OCI-LY1 (cell line): Measurements from ENCODE around the gene CACUL1.
"Not testable (repeated sequence)": the region's sequence is repeated elsewhere in the genome, so short reads cannot be mapped to it uniquely, and the experiment has no call there.

Experiments used
- H2AFZ ChIP-seq: fragments of 200-600 bp; sonication (generic), shearing (Covaris generic); 2 replicates; pipeline ENCODE4 v1.6.0; 2014; ENCODE audit warnings: antibody characterized with exemption, mild to moderate bottlenecking, low read length
- H3F3A ChIP-seq: fragments of 200-600 bp; sonication (generic), shearing (Covaris generic); 2 replicates; pipeline ENCODE4 v1.6.0; 2014; ENCODE audit warnings: mild to moderate bottlenecking, antibody characterized with exemption, low read length, moderate library complexity; ENCODE audit not compliant: insufficient read depth
- H3K27ac ChIP-seq: fragments of 200-600 bp; sonication (generic); 2 replicates; pipeline ENCODE4 v1.5.1; 2014; ENCODE audit warnings: low read length, mixed run types, mild to moderate bottlenecking, low read depth; ENCODE audit not compliant: poor library complexity, severe bottlenecking
- H3K27me3 ChIP-seq: fragments of 200-600 bp; sonication (generic); 2 replicates; pipeline ENCODE4 v1.6.0; 2014; ENCODE audit warnings: antibody characterized with exemption, mild to moderate bottlenecking, low read length, moderate library complexity; ENCODE audit not compliant: insufficient read depth
- H3K36me3 ChIP-seq: fragments of 200-600 bp; sonication (generic); 2 replicates; pipeline ENCODE4 v1.6.1; 2014; ENCODE audit warnings: mild to moderate bottlenecking, antibody characterized with exemption, low read length, moderate library complexity, mixed read lengths; ENCODE audit not compliant: insufficient read depth
- H3K4me1 ChIP-seq: fragments of 200-600 bp; sonication (generic); 2 replicates; pipeline ENCODE4 v1.5.1; 2014; ENCODE audit warnings: mild to moderate bottlenecking, low read length, moderate library complexity; ENCODE audit not compliant: insufficient read depth, severe bottlenecking
- H3K4me2 ChIP-seq: fragments of 200-600 bp; sonication (generic), shearing (Covaris generic); 2 replicates; pipeline ENCODE4 v1.6.1; 2014; ENCODE audit warnings: low read length
- H3K4me3 ChIP-seq: fragments of 200-600 bp; sonication (generic); 2 replicates; pipeline ENCODE4 v1.5.1; 2014; ENCODE audit warnings: low read length, low read depth, mild to moderate bottlenecking, mixed read lengths; ENCODE audit not compliant: poor library complexity, severe bottlenecking
- H3K79me2 ChIP-seq: fragments of 200-600 bp; shearing (Covaris generic); 2 replicates; pipeline ENCODE4 v1.6.1; 2016; ENCODE audit warnings: mixed run types, low read length, mixed read lengths; ENCODE audit not compliant: insufficient read depth
- H3K9ac ChIP-seq: fragments of 200-600 bp; sonication (generic), shearing (Covaris generic); 2 replicates; pipeline ENCODE4 v1.6.1; 2014; ENCODE audit warnings: mild to moderate bottlenecking, low read length, mixed read lengths
- H3K9me2 ChIP-seq: fragments of 200-600 bp; sonication (generic), shearing (Covaris generic); 2 replicates; pipeline ENCODE4 v1.6.1; 2014; ENCODE audit warnings: low read depth, mild to moderate bottlenecking, low read length, mixed read lengths
- H3K9me3 ChIP-seq: fragments of 200-600 bp; shearing (Covaris generic); 2 replicates; pipeline ENCODE4 v1.6.1; 2014; ENCODE audit warnings: low read length, mixed read lengths
- H4K20me1 ChIP-seq: fragments of 200-600 bp; sonication (generic), shearing (Covaris generic); 2 replicates; pipeline ENCODE4 v1.6.0; 2016; ENCODE audit warnings: mild to moderate bottlenecking, low read length; ENCODE audit not compliant: insufficient read depth
- CTCF ChIP-seq: fragments of 200-600 bp; sonication (generic), shearing (Covaris generic); IDR thresholded peaks from 2 replicates; pipeline ENCODE4 v1.5.1; 2017; ENCODE audit warnings: mild to moderate bottlenecking, antibody characterized with exemption, low read length, moderate library complexity, mixed read lengths
- EZH2 ChIP-seq: fragments of 200-600 bp; sonication (generic), shearing (Covaris generic); IDR thresholded peaks from 2 replicates; pipeline ENCODE4 v1.8.0; 2017; ENCODE audit warnings: borderline replicate concordance, mixed run types, mild to moderate bottlenecking, antibody characterized with exemption, low read length, moderate library complexity, mixed read lengths

CACUL1 gene

GRCh38 chr10:118785551-118785950 lies 30.8 kb upstream of the CACUL1 start:
- Histone ChIP-seq H3K36me3 (no peaks in the 10 kb centered on the region), H3K4me3 (no peak overlapping the region), H3K4me1 (no peaks in the 10 kb centered on the region), H2AFZ (no peak overlapping the region), H3K79me2 (no peaks in the 10 kb centered on the region), H3K4me2 (no peak overlapping the region), H4K20me1 (no peaks in the 10 kb centered on the region), H3K9me2 (no peaks in the 10 kb centered on the region), H3K27me3 (no peaks in the 10 kb centered on the region; the same call in 1 of the 2 replicates), H3K9me3 (no peaks in the 10 kb centered on the region), H3F3A (no peaks in the 10 kb centered on the region), H3K9ac (no peak overlapping the region), H3K27ac (no peak overlapping the region)
- TF ChIP-seq CTCF (no peak), EZH2 (no peak)

GRCh38 chr10:118783776-118784545 lies 29.2 kb upstream of the CACUL1 start:
- Histone ChIP-seq H3K79me2 (no peaks in the 10 kb centered on the region), H3K4me3 (no peak overlapping the region), H3K4me1 (no peaks in the 10 kb centered on the region), H3K27ac (no peak overlapping the region), H3K4me2 (no peak overlapping the region), H3K27me3 (no peaks in the 10 kb centered on the region; the same call in 1 of the 2 replicates), H2AFZ (no peak overlapping the region), H3F3A (no peaks in the 10 kb centered on the region), H3K9me2 (no peaks in the 10 kb centered on the region), H4K20me1 (no peaks in the 10 kb centered on the region), H3K9ac (no peak overlapping the region), H3K36me3 (no peaks in the 10 kb centered on the region), H3K9me3 (no peaks in the 10 kb centered on the region)
- TF ChIP-seq CTCF: no peak
- TF ChIP-seq EZH2: no peak

GRCh38 chr10:118782916-118783465 lies 28.2 kb upstream of the CACUL1 start:
- not testable (repeated sequence) for H3K36me3 ChIP-seq, H3K27me3 ChIP-seq, H3F3A ChIP-seq, H3K4me2 ChIP-seq, H3K4me1 ChIP-seq, H2AFZ ChIP-seq, H3K9me3 ChIP-seq, H4K20me1 ChIP-seq, H3K9ac ChIP-seq, H3K4me3 ChIP-seq, H3K27ac ChIP-seq, H3K79me2 ChIP-seq, H3K9me2 ChIP-seq

- Histone ChIP-seq H4K20me1 (no peaks in the 10 kb centered on the region), H3K36me3 (no peaks in the 10 kb centered on the region), H3K4me1 (no peaks in the 10 kb centered on the region), H3K9ac (no peak overlapping the region), H3K9me2 (no peaks in the 10 kb centered on the region), H3K4me3 (no peak overlapping the region), H3F3A (no peaks in the 10 kb centered on the region), H2AFZ (no peak overlapping the region), H3K4me2 (no peak overlapping the region), H3K79me2 (no peaks in the 10 kb centered on the region), H3K27me3 (no peaks in the 10 kb centered on the region; the same call in 1 of the 2 replicates), H3K9me3 (no peaks in the 10 kb centered on the region), H3K27ac (no peak overlapping the region)
- no peak for TF ChIP-seq CTCF
- TF ChIP-seq EZH2: no peak
Observed at GRCh38 chr10:118781541-118781940, 26.8 kb upstream of the CACUL1 start.
